HEK293T (cell line): Measurements from ENCODE around the gene TEPSIN.

Source experiments
- CTCF ChIA-PET: fragments of 350-600 bp; formaldehyde crosslinking; extraction: SDS; loops from one replicate; lab custom pipeline; 2021; ENCODE audit warnings: antibody characterized with exemption, inconsistent platforms; lab: Yijun Ruan, JAX
- POLR2A ChIA-PET: fragments of 350-600 bp; formaldehyde crosslinking; extraction: SDS; loops from one replicate; lab custom pipeline; 2020; ENCODE audit warnings: antibody characterized with exemption, inconsistent platforms; lab: Yijun Ruan, JAX
- DNase-seq: peaks from one replicate; pipeline ENCODE4 v3.0.0; 2012; ENCODE audit warnings: mixed read lengths; ENCODE audit errors: extremely low spot score
- ARNT ChIP-seq: fragments of 450-650 bp; IDR thresholded peaks from 2 replicates; pipeline ENCODE4 v1.6.1; 2017; ENCODE audit warnings: mild to moderate bottlenecking
- BHLHE40 ChIP-seq: fragments of 450-650 bp; IDR thresholded peaks from 2 replicates; pipeline ENCODE4 v1.6.1; 2016; ENCODE audit warnings: mild to moderate bottlenecking, moderate library complexity, borderline replicate concordance
- CTBP1 ChIP-seq: fragments of 450-650 bp; IDR thresholded peaks from 2 replicates; pipeline ENCODE4 v1.6.1; 2016; ENCODE audit warnings: borderline replicate concordance
- ELF4 ChIP-seq: fragments of 450-650 bp; IDR thresholded peaks from 2 replicates; pipeline ENCODE4 v1.6.1; 2017; ENCODE audit warnings: antibody characterized with exemption
- FOXA1 ChIP-seq: fragments of 450-650 bp; IDR thresholded peaks from 2 replicates; pipeline ENCODE4 v1.6.1; 2016; ENCODE audit warnings: mild to moderate bottlenecking
- FOXK2 ChIP-seq: fragments of 450-650 bp; IDR thresholded peaks from 2 replicates; pipeline ENCODE4 v1.6.1; 2016; ENCODE audit warnings: mild to moderate bottlenecking
- FOXM1 ChIP-seq: fragments of 450-650 bp; IDR thresholded peaks from 2 replicates; pipeline ENCODE4 v1.6.1; 2017; ENCODE audit warnings: mild to moderate bottlenecking, borderline replicate concordance
- HDGF ChIP-seq: fragments of 450-650 bp; IDR thresholded peaks from 2 replicates; pipeline ENCODE4 v1.6.1; 2017; ENCODE audit warnings: antibody characterized with exemption, borderline replicate concordance
- L3MBTL2 ChIP-seq: fragments of 450-650 bp; conservative IDR thresholded peaks from 2 replicates; pipeline ENCODE4 v1.6.1; 2016; ENCODE audit warnings: mild to moderate bottlenecking
- LEF1 ChIP-seq: fragments of 450-650 bp; IDR thresholded peaks from 2 replicates; pipeline ENCODE4 v1.6.1; 2017; ENCODE audit warnings: mild to moderate bottlenecking, borderline replicate concordance
- NFRKB ChIP-seq: fragments of 450-650 bp; IDR thresholded peaks from 2 replicates; pipeline ENCODE4 v1.6.1; 2016; ENCODE audit warnings: mild to moderate bottlenecking, moderate library complexity
- SP1 ChIP-seq: fragments of 450-650 bp; IDR thresholded peaks from 2 replicates; pipeline ENCODE4 v1.6.1; 2017
- SUZ12 ChIP-seq: fragments of 450-650 bp; IDR thresholded peaks from 2 replicates; pipeline ENCODE4 v1.6.1; 2016; ENCODE audit warnings: mild to moderate bottlenecking
- TARDBP ChIP-seq: fragments of 450-650 bp; IDR thresholded peaks from 2 replicates; pipeline ENCODE4 v1.6.1; 2016
- ZNF384 ChIP-seq: fragments of 450-650 bp; IDR thresholded peaks from 2 replicates; pipeline ENCODE4 v1.6.1; 2016
- TF ChIP-seq, protein P1 (sequence below): fragments of 450-650 bp; IDR thresholded peaks from 2 replicates; pipeline ENCODE4 v1.6.1; 2016

TEPSIN gene

DNA sequence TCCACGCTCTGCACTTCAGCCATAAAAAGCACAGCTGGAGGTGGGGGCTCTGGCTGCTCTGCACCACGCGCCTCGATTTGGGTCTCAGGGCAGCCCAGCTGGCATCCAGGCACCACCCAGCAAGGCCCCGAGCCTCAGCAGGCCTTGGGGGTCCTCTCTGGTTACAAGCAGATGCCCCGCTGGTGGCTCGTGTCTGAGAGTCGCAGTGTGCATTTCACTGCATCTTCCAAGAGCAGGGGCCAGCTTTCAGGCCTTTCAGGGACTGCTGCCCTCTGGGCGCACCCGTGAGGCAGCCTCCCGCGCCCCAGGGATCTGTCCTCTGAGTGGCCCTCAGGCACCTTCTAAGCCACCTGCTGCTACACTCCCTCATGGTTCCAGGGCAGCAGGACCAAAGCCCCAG, 25.8 kb upstream of the TEPSIN start:
- no peak for TF ChIP-seq SUZ12
- TF ChIP-seq ELF4: no peak
- TF ChIP-seq, protein P1, sequence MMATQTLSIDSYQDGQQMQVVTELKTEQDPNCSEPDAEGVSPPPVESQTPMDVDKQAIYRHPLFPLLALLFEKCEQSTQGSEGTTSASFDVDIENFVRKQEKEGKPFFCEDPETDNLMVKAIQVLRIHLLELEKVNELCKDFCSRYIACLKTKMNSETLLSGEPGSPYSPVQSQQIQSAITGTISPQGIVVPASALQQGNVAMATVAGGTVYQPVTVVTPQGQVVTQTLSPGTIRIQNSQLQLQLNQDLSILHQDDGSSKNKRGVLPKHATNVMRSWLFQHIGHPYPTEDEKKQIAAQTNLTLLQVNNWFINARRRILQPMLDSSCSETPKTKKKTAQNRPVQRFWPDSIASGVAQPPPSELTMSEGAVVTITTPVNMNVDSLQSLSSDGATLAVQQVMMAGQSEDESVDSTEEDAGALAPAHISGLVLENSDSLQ: no peak
- no peak for TF ChIP-seq FOXA1
- ChIA-PET POLR2A (interaction anchor here (1.0 kb wide), 1 partner anchor 8 kb away, joined by 3 read pairs; no protein-coding TSS in a partner anchor), CTCF (no interaction called here)
- no peak for DNase-seq

DNA sequence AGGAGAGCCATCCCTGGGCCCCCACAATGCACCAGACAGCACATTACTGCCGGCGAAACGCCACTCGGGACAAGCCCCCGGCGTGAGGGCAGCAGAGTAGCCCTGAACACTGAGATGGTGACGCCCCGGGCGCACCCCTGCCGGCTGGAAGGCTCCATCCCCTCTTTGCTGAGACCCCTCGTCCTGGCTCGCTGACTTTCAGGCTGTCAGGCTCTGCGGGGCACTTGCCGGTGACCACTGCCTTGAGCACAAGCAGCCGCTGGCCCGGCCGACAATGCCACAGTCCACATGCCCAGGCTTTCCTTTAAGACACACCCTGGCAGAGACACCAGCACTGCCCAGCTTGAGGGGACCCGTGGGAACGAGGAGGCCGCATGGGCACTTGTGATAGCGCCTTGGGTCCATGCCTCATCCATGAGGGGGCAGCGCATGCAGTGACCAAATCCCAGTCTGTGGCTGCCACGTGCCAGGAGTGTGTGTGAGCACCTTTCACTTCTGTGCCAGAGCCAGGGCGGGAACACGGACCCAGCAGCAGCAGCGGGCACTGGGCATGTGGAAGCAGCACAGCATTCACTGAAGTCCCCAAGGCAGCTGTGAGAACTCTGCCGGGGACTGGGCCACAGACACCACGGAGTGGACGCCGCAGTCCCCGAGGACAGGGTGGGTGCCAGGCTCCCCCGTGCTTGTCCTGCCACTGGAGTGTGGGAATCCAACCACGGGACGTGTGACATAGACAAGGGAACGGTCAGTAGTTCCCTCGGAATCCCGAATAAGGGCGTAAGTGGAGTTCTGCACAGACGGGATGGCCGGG, 24.7 kb upstream of the TEPSIN start:
- no peak for TF ChIP-seq ARNT
- TF ChIP-seq FOXM1: no peak
- TF ChIP-seq HDGF: no peak
- no peak for TF ChIP-seq NFRKB
- TF ChIP-seq, protein P1: no peak
- TF ChIP-seq LEF1: no peak
- no peak for TF ChIP-seq L3MBTL2
- TF ChIP-seq ELF4: no peak
- TF ChIP-seq SP1: no peak
- TF ChIP-seq ZNF384: no peak
- no peak for TF ChIP-seq SUZ12
- TF ChIP-seq FOXK2: no peak
- POLR2A ChIA-PET: no interaction called here
- CTCF ChIA-PET: no interaction called here
- no peak for DNase-seq

DNA sequence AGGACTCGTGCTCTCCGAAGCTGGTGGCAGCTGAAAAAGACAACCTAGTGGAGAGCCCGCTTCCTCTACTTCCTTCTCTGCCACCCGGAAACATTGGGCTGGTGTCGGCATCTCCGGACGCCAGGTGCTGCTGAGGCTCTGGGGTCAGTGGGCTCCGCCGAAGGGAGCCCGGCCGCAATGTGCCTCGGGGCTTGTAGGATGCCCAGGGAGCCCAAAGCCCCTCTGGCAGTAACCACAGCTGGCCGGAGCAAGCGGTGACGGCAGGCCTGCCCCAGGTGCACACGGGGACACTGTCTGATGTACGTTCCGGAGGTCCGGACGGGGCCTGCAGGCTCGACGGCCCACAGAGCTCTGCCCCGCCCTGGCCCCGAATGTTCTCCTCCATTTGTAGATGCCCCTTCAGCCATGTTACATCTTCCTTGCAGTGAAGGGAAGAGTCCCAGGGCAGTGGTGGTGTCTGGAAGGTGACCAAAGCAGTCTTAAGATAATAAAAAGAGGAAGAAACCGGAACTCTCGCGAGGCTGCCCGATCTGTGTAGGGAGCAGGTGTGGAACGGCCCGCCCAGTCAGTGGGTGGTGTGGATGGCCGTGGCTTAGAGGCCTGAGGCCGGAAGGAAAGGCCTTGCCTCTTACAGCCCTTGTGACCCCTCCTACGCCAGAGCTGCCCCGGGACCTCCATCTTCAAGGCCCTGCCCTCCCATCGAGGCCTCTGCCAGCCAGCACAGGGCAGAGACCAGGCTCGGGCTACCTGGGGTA, 22.9 kb upstream of the TEPSIN start:
- TF ChIP-seq CTBP1 (no peak), BHLHE40 (no peak), FOXM1 (no peak), FOXA1 (no peak), SUZ12 (no peak), ELF4 (no peak), HDGF (no peak), TARDBP (no peak), L3MBTL2 (no peak), FOXK2 (no peak), SP1 (no peak), ZNF384 (no peak), NFRKB (no peak), LEF1 (no peak), ARNT (no peak)
- TF ChIP-seq, protein P1: no peak
- POLR2A ChIA-PET: no interaction called here
- CTCF ChIA-PET: no interaction called here
- DNase-seq: no peak

DNA sequence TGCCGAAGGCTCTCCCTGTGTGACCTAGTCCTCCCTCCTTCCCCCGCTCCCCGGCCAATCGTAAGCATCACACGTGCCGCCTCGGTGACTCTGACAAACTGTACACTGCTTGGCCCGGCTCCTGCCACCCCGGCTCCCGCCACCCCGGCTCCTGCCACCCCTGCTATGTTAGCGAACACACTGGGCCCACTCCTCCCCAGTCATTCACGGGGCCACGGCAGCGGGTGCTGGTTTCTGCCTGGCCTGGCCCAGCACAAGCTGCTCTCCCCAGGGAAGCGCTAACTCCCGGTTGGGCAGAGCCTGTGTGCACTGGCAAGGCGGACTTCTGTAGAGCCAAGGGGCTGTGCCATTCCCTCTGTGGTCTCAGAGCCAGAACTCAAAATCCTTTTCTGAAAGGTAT, 22.2 kb upstream of the TEPSIN start:
- DNase-seq: no peak
- CTCF ChIA-PET: no interaction called here
- no peak for TF ChIP-seq LEF1
- no peak for TF ChIP-seq ARNT
- TF ChIP-seq, protein P1: no peak
- TF ChIP-seq SUZ12: no peak
- TF ChIP-seq TARDBP: no peak
- no peak for TF ChIP-seq ZNF384
- no peak for TF ChIP-seq FOXA1
- POLR2A ChIA-PET: no interaction called here

DNA sequence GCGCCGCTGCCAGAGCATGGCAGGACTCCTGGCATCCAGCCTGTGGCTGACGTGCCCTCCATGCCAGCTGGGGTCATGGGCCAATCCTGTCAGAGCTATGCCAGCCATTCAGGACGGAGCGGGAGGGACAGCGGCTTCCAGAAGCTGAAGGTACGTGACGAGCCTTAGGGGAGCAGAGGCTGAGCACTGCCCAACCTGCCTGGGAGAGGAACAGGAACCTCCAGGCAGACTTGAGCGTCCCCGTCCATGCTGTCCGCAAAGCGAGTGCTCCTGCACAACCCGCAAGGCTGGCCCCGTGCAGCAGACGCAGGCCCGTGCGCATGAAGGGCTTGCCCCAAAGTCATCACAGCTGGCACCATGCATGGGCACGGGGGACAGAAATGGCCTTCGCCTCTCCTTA, 21.8 kb upstream of the TEPSIN start:
- DNase-seq: no peak
- no peak for TF ChIP-seq CTBP1
- TF ChIP-seq FOXA1: no peak
- no peak for TF ChIP-seq L3MBTL2
- TF ChIP-seq ELF4: no peak
- no peak for TF ChIP-seq ARNT
- no peak for TF ChIP-seq TARDBP
- TF ChIP-seq LEF1: no peak
- TF ChIP-seq ZNF384: no peak
- TF ChIP-seq NFRKB: no peak
- no peak for TF ChIP-seq BHLHE40
- TF ChIP-seq FOXK2: no peak
- no peak for TF ChIP-seq HDGF
- TF ChIP-seq, protein P1: no peak
- no peak for TF ChIP-seq FOXM1
- TF ChIP-seq SP1: no peak
- TF ChIP-seq SUZ12: no peak
- ChIA-PET CTCF (interaction anchor here (0.6 kb wide), 1 partner anchor 58 kb away, joined by 3 read pairs; no protein-coding TSS in a partner anchor), POLR2A (no interaction called here)
